K562 (cell line): ENCODE measurements around the gene CORO6. TPM values are rescaled to one million over a fixed set of nuclear protein-coding genes. Genes with fewer than 3 reads are reported as not detected.

ENCODE experiments used
- BCLAF1 ChIP-seq, 2 experiments: fragments of 450-650 bp in 1 of 2; IDR thresholded peaks; 2 replicates each; pipeline ENCODE4 v1.6.1; 2011 to 2017; ENCODE audit warnings: low read depth in 2 of 2, antibody characterized with exemption in 1 of 2, borderline replicate concordance in 1 of 2, low read length in 1 of 2, mild to moderate bottlenecking in 1 of 2, mixed read lengths in 1 of 2; ENCODE audit not compliant: control insufficient read depth in 1 of 2
- ESRRA ChIP-seq: fragments of 450-650 bp; IDR thresholded peaks from 2 replicates; pipeline ENCODE4 v1.6.1; 2014; ENCODE audit warnings: low read depth, mild to moderate bottlenecking, moderate library complexity, borderline replicate concordance
- ESRRB ChIP-seq: fragments of 250-450 bp; sonication (Bioruptor Pico); IDR thresholded peaks from 2 replicates; pipeline ENCODE4 v1.5.0; 2020; ENCODE audit warnings: mild to moderate bottlenecking, moderate library complexity, borderline replicate concordance
- GTF2F1 ChIP-seq: IDR thresholded peaks from 2 replicates; pipeline ENCODE4 v1.6.1; 2011; ENCODE audit warnings: low read depth, low read length, improper control_type of control experiment
- PHF8 ChIP-seq: fragments of 200-600 bp; sonication (generic); IDR thresholded peaks from 2 replicates; pipeline ENCODE4 v1.6.1; 2012; ENCODE audit warnings: mixed run types, mild to moderate bottlenecking, inconsistent platforms, low read length, moderate library complexity, borderline replicate concordance
- RB1 ChIP-seq: fragments of 450-650 bp; IDR thresholded peaks from 2 replicates; pipeline ENCODE4 v1.6.1; 2017; ENCODE audit warnings: low read depth, mild to moderate bottlenecking
- RBM17 ChIP-seq: fragments of 200-400 bp; formaldehyde crosslinking; IDR thresholded peaks from 2 replicates; pipeline ENCODE4 v1.6.1; 2017; ENCODE audit warnings: low read depth, mild to moderate bottlenecking, low read length, borderline replicate concordance
- RNF2 ChIP-seq: sonication (generic); IDR thresholded peaks from 2 replicates; pipeline ENCODE4 v1.6.1; 2016
- SIX5 ChIP-seq, 2 experiments: IDR thresholded peaks; 2 replicates each; pipeline ENCODE4 v1.6.1; 2011; ENCODE audit warnings: low read length in 2 of 2, borderline replicate concordance in 1 of 2, low read depth in 1 of 2, mild to moderate bottlenecking in 1 of 2, moderate library complexity in 1 of 2; ENCODE audit not compliant: insufficient read depth in 1 of 2
- U2AF2 ChIP-seq: fragments of 200-400 bp; formaldehyde crosslinking; optimal IDR thresholded peaks from 2 replicates; pipeline ENCODE3; 2017; ENCODE audit warnings: low read depth, mild to moderate bottlenecking, low read length
- ZBTB11 ChIP-seq, 3 experiments: fragments of 200-800 bp in 1 of 3; fragments of 250-450 bp in 1 of 3; fragments of 450-650 bp in 1 of 3; sonication (Bioruptor Pico) in 1 of 3; sonication (Bioruptor generic) in 1 of 3; formaldehyde crosslinking in 1 of 3; IDR thresholded peaks; 2 replicates each; pipeline versions ENCODE4 v1.6.1 to v1.8.0; 2016 to 2022; ENCODE audit warnings: mild to moderate bottlenecking in 2 of 3, missing genetic modification characterization in 2 of 3, missing compliant biosample characterization in 1 of 3, moderate library complexity in 1 of 3
- ZBTB7A ChIP-seq: IDR thresholded peaks from 2 replicates; pipeline ENCODE4 v1.6.1; 2011; ENCODE audit warnings: low read depth, mild to moderate bottlenecking, low read length, moderate library complexity, borderline replicate concordance; ENCODE audit not compliant: control insufficient read depth
- ZNF436 ChIP-seq: fragments of 250-450, 450-650 bp; sonication (Bioruptor Pico); formaldehyde crosslinking; IDR thresholded peaks from 2 replicates; pipeline ENCODE4 v1.7.0; 2020; ENCODE audit warnings: mild to moderate bottlenecking
- ZNF445 ChIP-seq: fragments of 250-450 bp; sonication (Bioruptor Pico); IDR thresholded peaks from 2 replicates; pipeline ENCODE4 v1.4.0; 2020; ENCODE audit warnings: low read depth, mild to moderate bottlenecking, moderate library complexity
- ZNF507 ChIP-seq: conservative IDR thresholded peaks from 2 replicates; pipeline ENCODE4 v1.6.1; 2017; ENCODE audit warnings: missing genetic modification characterization, missing compliant biosample characterization
- ZNF766 ChIP-seq: fragments of 200-800 bp; sonication (Bioruptor generic); conservative IDR thresholded peaks from 2 replicates; pipeline ENCODE4 v1.6.1; 2016; ENCODE audit warnings: missing genetic modification characterization, missing compliant biosample characterization
- polyA plus RNA-seq, 8 experiments: library from polyadenylated mRNA; depleted of rRNA in 4 of 8; stranded (reverse) in 5 of 8; unstranded in 3 of 8; fragments of >200 nt; fragmentation: Nextera tagmentation in 2 of 8; fragmentation: Illumina TruSeq in 1 of 8; extraction: Ambion mirVana in 2 of 8; extraction: Trizol in 1 of 8; gene quantifications; 2 replicates each; pipeline versions ENCODE4 v1.2.1 to v1.2.3, GENCODE V29; 2011 to 2014; ENCODE audit warnings: inconsistent platforms in 1 of 8, missing spikeins in 1 of 8
- total RNA-seq, 7 experiments: library from RNA; depleted of rRNA in 6 of 7; stranded (reverse); fragments of >200 nt in 6 of 7; fragmentation: Illumina TruSeq in 2 of 7; extraction: Trizol in 2 of 7; gene quantifications; 2 replicates each; pipeline versions ENCODE4 v1.2.1 to v1.2.3, GENCODE V29; 2011 to 2021; ENCODE audit warnings: low replicate concordance in 1 of 7

Gene CORO6
- total and polyA plus RNA-seq, 9 of the 15 experiments (the other 6 are each of a cell fraction or from before 2014, with no cell fraction given) = 0.04 to 11.9 (median 2.4) TPM

DNA sequence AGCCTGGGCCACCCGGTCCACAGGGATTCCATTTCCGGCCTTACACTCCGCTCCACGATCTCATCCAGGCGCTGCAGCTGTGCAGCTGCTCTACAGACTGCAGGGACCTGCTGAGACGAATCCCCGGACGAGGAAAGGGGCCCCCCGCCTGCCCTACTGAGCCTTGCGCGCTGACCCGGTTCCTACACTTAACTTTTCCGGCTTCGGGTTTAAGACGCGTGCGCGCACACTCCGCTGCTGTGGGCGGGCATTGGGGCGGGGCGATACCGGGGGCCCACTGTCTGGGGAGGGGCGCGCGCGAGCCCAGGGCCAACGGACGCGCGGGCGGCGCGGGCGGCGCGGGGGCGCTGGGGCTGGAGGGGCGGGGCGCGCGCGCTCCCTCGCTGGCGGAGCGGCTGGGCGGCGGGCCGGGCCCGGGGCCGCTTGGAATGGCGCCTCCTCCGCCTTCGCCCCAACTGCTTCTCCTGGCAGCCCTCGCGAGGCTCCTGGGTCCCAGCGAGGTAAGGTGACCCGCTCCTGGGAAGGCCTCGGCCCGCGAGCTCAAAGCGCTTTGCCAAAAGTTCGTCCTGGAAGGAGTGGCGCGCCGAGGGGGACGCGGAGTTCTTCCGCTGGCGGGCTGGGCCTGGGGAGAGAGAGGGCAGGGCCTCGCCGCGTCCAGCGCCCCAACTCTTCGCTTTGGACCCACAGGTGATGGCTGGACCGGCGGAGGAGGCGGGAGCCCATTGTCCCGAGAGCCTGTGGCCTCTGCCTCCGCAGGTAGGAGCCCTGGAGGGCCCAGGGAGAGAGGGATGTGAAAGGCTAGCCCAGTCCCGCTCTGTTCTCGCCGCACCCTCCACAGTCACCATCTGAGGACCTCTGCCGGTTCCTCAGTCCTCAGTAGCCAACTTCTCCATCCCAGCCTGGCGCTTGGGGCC, 54.1 kb downstream of the CORO6 start, which contains the start of gene TP53I13 (continued):
- TF ChIP-seq ZBTB11 (CRISPR knock-in tag; IDR thresholded peaks at IDR 0.05) = peak in 1 of 3 experiments; percentile 64; a peak in 2 of 6 replicates
- no peak for TF ChIP-seq ZNF436
- TF ChIP-seq ESRRA = no peak
- no peak for TF ChIP-seq SIX5 (IDR thresholded peaks at IDR 0.05; ENCODE audit: borderline replicate concordance in 1 of 2, insufficient read depth in 1 of 2, low read depth in 1 of 2, low read length in 2 of 2)
- no peak for TF ChIP-seq GTF2F1
- TF ChIP-seq ZBTB7A = peak; percentile 61; the same call in 1 of the 2 replicates
- TF ChIP-seq RNF2 = no peak
- peak; percentile 78; the same call in 1 of the 2 replicates for TF ChIP-seq PHF8
- no peak for TF ChIP-seq BCLAF1 (IDR thresholded peaks at IDR 0.05; ENCODE audit: borderline replicate concordance in 1 of 2, control insufficient read depth in 1 of 2, low read depth in 2 of 2, low read length in 1 of 2)
- no peak for TF ChIP-seq ZNF445 (CRISPR knock-in tag)
- TF ChIP-seq ESRRB = no peak
- TF ChIP-seq U2AF2 = no peak
- no peak for TF ChIP-seq ZNF507 (tag)
- TF ChIP-seq RBM17 = no peak
- TF ChIP-seq ZNF766 = no peak
- 0 out of 2 replicates have a peak, but pooled peaks have one; percentile 43 for TF ChIP-seq RB1
